Measurements from ENCODE around the gene KRT79. TPM values are rescaled to one million over a fixed set of nuclear protein-coding genes. Genes with fewer than 3 reads are reported as not detected.

The KRT79 gene
- total RNA-seq, 4 donors from 2014 or later, result 1.8 TPM; not detected in 3

DNA sequence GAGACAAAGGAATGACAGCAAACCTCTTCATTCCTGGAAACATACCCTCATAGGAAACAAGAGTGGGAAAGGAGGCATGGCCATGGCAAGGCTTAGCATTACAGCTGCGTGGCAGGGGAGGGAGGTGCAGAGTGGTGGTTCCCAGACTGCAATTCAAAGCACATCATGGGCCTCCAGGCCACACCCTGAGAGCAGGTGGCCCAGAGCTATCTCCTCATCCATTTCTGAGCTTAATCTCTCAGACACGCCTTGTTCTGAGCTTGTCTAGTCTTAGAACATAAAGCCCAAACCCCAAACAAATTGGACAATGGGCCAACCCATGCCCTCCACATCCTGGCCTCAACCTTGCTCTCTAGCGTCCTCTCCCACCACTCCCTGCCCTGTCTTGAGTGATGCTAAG, 32.3 kb downstream of the KRT79 start:
- Histone ChIP-seq H3K4me3 (no peak overlapping the region), H3K27me3 (no peaks in the 10 kb centered on the region), H3K9me3 (no peaks in the 10 kb centered on the region), H3K36me3 (no peaks in the 10 kb centered on the region), H3K27ac (peak overlapping the region in 2 of 4 donors; percentile 49 to 62), H3K4me1 (peaks cover 6 to 86% (median 15%) of the 10 kb centered on the region in 3 donors)
- 42 to 46% methylated on average over 3 of the region's 3 CpGs for WGBS, 2 donors
- intact Hi-C loops (cut with DNase I), result no loop called here
- TF ChIP-seq, protein P1, sequence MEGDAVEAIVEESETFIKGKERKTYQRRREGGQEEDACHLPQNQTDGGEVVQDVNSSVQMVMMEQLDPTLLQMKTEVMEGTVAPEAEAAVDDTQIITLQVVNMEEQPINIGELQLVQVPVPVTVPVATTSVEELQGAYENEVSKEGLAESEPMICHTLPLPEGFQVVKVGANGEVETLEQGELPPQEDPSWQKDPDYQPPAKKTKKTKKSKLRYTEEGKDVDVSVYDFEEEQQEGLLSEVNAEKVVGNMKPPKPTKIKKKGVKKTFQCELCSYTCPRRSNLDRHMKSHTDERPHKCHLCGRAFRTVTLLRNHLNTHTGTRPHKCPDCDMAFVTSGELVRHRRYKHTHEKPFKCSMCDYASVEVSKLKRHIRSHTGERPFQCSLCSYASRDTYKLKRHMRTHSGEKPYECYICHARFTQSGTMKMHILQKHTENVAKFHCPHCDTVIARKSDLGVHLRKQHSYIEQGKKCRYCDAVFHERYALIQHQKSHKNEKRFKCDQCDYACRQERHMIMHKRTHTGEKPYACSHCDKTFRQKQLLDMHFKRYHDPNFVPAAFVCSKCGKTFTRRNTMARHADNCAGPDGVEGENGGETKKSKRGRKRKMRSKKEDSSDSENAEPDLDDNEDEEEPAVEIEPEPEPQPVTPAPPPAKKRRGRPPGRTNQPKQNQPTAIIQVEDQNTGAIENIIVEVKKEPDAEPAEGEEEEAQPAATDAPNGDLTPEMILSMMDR (IDR thresholded peaks at IDR 0.05), result no peak
- TF ChIP-seq POLR2A (IDR thresholded peaks at IDR 0.05), result no peak
- no peak for DNase-seq

DNA sequence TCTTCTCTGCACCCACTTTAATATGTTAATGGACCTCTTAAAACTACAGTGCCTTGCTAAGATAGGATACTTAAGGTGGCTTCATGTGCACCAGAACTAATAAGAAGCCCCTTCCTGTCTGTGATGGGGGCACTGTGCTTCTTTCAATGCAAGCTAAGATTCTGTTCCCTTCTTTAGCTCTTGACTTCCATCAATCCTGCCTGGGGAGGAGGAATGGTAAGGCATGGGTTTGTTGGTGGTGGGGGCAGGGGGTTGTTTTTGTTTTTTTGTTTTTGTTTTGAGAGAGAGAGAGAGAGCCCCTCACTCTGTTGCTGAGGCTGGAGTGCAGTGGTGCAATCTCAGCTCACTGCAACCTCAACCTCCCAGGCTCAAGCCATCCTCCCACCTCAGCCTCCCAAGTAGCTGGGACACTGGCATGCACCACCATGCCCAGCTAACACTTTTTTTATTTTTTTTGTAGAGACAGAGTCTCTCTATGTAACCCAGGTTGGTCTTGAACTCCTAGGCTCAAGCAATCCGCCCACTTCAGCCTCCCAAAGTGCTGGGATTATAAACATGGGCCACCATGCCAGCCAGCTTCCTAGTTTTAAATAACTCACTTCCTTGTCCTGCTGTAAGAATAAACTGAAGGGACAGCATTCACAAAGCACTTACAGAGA, 33.7 kb downstream of the KRT79 start:
- peak overlapping the region; percentile 28 to 62 (median 54) for H3K27ac ChIP-seq
- H3K4me1 ChIP-seq, result peaks cover 6 to 78% (median 15%) of the 10 kb centered on the region in 3 donors
- H3K36me3 ChIP-seq, result no peaks in the 10 kb centered on the region
- TF ChIP-seq, protein P1 (IDR thresholded peaks at IDR 0.05), result no peak
- no peak for TF ChIP-seq POLR2A (IDR thresholded peaks at IDR 0.05)
- no peak for DNase-seq
- H3K4me3 ChIP-seq, result no peak overlapping the region
- intact Hi-C loops (cut with DNase I), result no loop called here
- no peaks in the 10 kb centered on the region for H3K27me3 ChIP-seq
- 27 to 31% methylated on average over 1 of the region's 1 CpG for WGBS, 2 donors
- H3K9me3 ChIP-seq, result no peaks in the 10 kb centered on the region

DNA sequence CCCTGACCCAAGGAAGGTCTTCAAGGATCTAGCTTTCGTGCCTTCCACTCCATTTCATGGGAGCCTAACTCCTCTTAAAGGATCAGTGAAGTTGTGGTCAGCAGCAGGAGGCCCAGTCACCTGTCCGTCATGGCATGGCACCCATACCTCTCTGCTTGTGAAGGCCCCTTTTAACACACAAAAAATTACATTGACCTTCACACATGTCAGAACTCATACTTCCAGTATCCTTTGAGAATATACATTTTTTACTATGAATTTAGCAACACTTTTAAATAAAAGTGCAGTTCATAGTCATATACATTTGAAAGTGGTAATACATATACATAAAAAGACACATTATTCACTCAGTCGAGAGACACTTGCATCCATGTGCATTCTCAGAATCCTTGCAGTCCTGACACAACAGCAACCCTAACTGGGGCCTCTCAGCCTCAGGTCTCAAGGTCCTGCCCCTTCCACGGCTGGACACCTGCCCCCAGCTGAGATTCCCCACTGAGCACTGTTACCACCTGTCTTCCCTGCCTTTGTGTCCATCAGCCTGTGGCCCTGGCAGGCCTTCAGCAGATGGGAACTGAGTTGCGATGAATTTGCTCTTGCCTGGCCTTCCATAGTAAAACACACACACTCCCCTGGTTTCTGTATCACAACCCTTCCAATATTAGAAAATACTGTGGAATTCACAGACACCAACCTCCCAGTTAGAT, 34.5 kb downstream of the KRT79 start:
- intact Hi-C loops (cut with DNase I), result no loop called here
- Histone ChIP-seq H3K4me3 (no peak overlapping the region), H3K27me3 (no peaks in the 10 kb centered on the region), H3K27ac (peak overlapping the region in 2 of 4 donors; percentile 60 to 62), H3K4me1 (peaks cover 6 to 71% (median 15%) of the 10 kb centered on the region in 3 donors), H3K36me3 (no peaks in the 10 kb centered on the region), H3K9me3 (no peaks in the 10 kb centered on the region)
- WGBS, 2 donors, result 66 to 73% methylated on average over 4 to 5 of the region's 5 CpGs
- no peak for DNase-seq
- TF ChIP-seq, protein P1 (IDR thresholded peaks at IDR 0.05), result no peak
- no peak for TF ChIP-seq POLR2A (IDR thresholded peaks at IDR 0.05)

DNA sequence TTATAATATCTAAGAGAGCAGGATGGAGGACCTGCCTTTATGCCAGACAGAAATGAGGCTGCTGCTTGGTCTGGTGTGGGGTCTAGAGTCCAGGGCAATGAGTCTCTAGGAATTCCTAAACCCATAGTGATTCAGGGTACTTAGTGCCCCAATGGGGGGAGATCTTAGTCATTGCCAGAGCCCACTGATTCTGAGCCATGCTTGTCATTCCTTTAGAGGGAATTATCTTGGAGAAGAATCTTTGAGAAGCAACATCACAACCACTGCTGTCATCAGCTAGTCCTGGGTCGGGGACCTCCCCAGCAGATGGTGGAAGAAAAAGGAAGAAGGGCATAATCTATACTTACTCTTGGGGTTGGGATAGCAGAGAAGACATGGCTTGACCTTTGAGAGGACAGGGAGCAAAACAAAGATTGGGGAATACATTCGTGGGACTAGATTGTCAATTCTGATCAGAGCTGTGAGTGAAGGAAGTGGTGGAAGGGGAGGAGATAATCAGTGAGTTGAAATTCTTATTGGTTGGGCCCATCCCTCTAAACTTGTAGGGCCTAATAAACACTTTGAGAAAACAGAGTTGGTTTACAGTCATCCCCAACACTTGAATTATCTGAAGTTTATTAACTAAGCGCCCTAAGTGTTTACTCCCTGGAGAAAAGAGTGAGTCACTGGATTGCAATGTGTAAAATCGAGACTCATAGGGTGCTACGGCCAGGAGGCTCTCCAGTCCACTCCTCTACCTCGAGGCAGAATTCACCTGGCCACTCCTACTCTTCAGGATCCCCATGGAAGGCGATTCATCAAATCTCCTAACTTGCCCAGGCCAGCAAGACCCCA, 35.2 kb downstream of the KRT79 start:
- no peak for DNase-seq
- TF ChIP-seq, protein P1 (IDR thresholded peaks at IDR 0.05), result no peak
- TF ChIP-seq POLR2A (IDR thresholded peaks at IDR 0.05), result no peak
- peaks cover 6 to 63% (median 15%) of the 10 kb centered on the region in 3 donors for H3K4me1 ChIP-seq
- WGBS, 2 donors, result 35% methylated on average over 7 of the region's 7 CpGs
- no peaks in the 10 kb centered on the region for H3K36me3 ChIP-seq
- no peaks in the 10 kb centered on the region for H3K27me3 ChIP-seq
- peak overlapping the region in 3 of 4 donors; percentile 30 to 62 (median 38) for H3K27ac ChIP-seq
- intact Hi-C loops (cut with DNase I), result no loop called here
- H3K4me3 ChIP-seq, result no peak overlapping the region
- H3K9me3 ChIP-seq, result no peaks in the 10 kb centered on the region
